ENCODE data around the gene WDR81. TPM values are rescaled to one million over a fixed set of nuclear protein-coding genes. Genes with fewer than 3 reads are reported as not detected.

The WDR81 gene
- total and polyA plus RNA-seq, 2 experiments from 2014 or later = 9.5 to 23.1 TPM

DNA sequence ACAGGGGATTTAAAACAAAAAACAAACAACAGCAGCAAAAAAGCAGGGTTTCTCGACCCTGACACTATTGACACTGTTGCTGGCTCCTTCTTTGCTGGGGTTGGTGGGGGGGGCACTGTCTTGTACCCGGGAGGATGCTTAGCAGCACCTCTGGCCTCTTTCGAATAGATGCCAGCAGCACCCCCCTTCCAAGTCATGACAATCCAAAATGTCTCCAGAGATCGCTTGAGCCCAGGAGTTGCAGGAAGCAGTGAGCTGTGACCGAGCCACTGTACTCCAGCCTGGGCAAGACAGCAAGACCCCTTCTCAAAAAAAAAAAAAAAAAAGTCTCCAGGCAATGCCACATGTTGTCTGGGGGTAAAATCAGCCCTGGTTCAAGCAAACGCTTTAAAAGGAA lies 57.7 kb downstream of the WDR81 start:
- no peak for DNase-seq (ENCODE audit: low read depth in 1 of 2, low spot score in 1 of 2)
- no peaks in the 10 kb centered on the region for H3K4me1 ChIP-seq (ENCODE audit: low read depth)
- H3K27ac ChIP-seq = no peak overlapping the region
- TF ChIP-seq CTCF (IDR thresholded peaks at IDR 0.05; ENCODE audit: low read depth, low read length) = no peak
- H3K4me3 ChIP-seq = no peak overlapping the region
- H3K27me3 ChIP-seq = no peaks in the 10 kb centered on the region
- H3K9me3 ChIP-seq (ENCODE audit: low read depth) = no peaks in the 10 kb centered on the region
- H3K36me3 ChIP-seq = peaks cover 31% of the 10 kb centered on the region

DNA sequence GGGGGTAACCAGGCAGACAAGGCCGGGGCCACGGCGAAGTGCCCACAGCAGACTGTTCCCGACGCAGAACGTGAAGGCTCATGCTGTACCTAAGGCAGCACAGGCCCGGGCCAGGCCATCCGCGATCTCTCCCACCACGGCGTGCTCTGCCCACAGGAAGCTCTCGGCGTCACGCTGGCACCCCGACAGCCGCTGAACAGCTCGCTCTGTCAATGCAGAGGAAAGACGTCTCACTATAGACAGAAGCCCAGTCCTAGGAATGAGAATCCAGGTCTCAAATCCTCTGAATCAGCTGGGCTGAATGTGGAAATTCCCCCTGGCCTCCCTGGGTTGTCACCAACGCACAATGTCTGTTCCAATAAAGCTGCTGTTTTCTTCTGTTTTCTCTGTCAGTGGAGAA lies 58.8 kb downstream of the WDR81 start:
- H3K4me3 ChIP-seq = no peak overlapping the region
- H3K4me1 ChIP-seq (ENCODE audit: low read depth) = no peaks in the 10 kb centered on the region
- peak overlapping the region; percentile 67 for H3K27ac ChIP-seq
- no peaks in the 10 kb centered on the region for H3K27me3 ChIP-seq
- peak in 1 of 2 donors; percentile 43 for DNase-seq (ENCODE audit: low read depth in 1 of 2, low spot score in 1 of 2)
- H3K36me3 ChIP-seq = peaks cover 22% of the 10 kb centered on the region
- TF ChIP-seq CTCF (IDR thresholded peaks at IDR 0.05; ENCODE audit: low read depth, low read length) = no peak
- H3K9me3 ChIP-seq (ENCODE audit: low read depth) = no peaks in the 10 kb centered on the region

DNA sequence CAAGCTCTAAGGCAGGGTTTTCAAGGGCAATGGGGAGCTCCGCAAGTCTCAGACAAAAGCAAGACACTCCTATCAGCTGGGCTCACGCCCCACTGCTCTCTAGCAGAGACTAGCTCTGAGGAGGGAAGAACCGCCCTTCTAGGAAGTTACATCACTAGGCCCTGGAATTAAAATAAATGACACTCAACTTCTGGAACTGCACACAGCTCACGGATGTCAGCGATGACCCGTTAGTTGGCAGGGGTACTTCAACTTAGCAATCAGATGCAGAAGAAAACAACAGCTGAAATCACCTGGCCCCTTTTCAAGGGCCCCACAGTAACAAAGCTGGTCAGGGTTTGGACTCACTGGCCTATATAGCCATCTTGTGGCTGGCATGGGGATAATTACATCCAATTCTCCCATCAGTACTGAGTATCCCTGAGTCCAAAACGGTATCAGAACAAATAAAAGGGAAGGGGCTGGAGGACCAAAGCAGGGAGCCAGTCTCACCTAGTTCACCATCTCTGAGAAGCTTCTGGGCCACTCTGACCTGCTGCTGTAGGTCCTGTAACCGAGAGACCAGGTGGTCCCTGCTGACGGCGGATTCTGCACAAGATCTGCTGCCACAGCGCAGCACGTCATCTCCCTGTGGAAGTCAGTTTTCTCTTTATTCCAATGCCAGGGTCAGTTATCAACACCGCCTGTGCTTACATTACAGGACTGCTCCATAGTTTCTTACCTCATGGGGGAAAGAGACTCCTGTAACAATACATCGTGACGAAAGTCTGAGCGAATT lies 59.5 kb downstream of the WDR81 start:
- Histone ChIP-seq H3K27ac (peak overlapping the region; percentile 67), H3K36me3 (peaks cover 22% of the 10 kb centered on the region), H3K4me1 (ENCODE audit: low read depth) (no peaks in the 10 kb centered on the region), H3K4me3 (no peak overlapping the region), H3K27me3 (no peaks in the 10 kb centered on the region), H3K9me3 (ENCODE audit: low read depth) (no peaks in the 10 kb centered on the region)
- peak; percentile 57 to 96 for DNase-seq (ENCODE audit: low read depth in 1 of 2, low spot score in 1 of 2)
- TF ChIP-seq CTCF (IDR thresholded peaks at IDR 0.05; ENCODE audit: low read depth, low read length) = peak; percentile 78

- DNase-seq (ENCODE audit: low read depth in 1 of 2, low spot score in 1 of 2) = no peak
- no peaks in the 10 kb centered on the region for H3K27me3 ChIP-seq
- no peak for TF ChIP-seq CTCF (IDR thresholded peaks at IDR 0.05; ENCODE audit: low read depth, low read length)
- peaks cover 6% of the 10 kb centered on the region for H3K4me1 ChIP-seq (ENCODE audit: low read depth)
- H3K4me3 ChIP-seq = no peak overlapping the region
- H3K9me3 ChIP-seq (ENCODE audit: low read depth) = no peaks in the 10 kb centered on the region
- H3K36me3 ChIP-seq = peaks cover 21% of the 10 kb centered on the region
- H3K27ac ChIP-seq = no peak overlapping the region
These were observed 61.4 kb downstream of the WDR81 start for GRCh38 chr17:1785930-1786329.

DNA sequence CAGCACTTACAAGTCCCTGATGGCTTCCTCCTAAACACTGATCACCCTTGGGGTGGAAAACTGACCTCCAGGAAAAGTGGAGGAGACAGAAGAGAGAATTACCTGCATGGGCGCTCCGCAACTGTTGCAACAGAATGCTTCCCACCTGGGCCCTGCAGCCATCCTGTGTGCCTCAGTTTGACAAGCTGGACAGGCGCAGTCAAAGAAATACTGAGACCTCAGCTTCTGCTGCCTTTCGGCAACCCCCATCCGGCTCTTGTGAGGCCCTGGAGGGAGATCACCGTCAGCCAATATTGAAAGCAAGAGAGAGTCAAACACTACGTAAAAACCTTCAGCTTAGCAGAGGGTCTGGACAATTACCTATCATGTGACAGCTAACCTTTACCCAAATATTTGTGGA lies 62.2 kb downstream of the WDR81 start:
- TF ChIP-seq CTCF (IDR thresholded peaks at IDR 0.05; ENCODE audit: low read depth, low read length) = no peak
- Histone ChIP-seq H3K4me1 (ENCODE audit: low read depth) (peaks cover 6% of the 10 kb centered on the region), H3K4me3 (no peak overlapping the region), H3K27me3 (no peaks in the 10 kb centered on the region), H3K27ac (no peak overlapping the region), H3K9me3 (ENCODE audit: low read depth) (no peaks in the 10 kb centered on the region), H3K36me3 (peaks cover 16% of the 10 kb centered on the region)
- no peak for DNase-seq (ENCODE audit: low read depth in 1 of 2, low spot score in 1 of 2)

Measured in cardiac muscle cell (in vitro differentiated cells and primary cell).